ENCODE results near the gene IGIP.

DNA sequence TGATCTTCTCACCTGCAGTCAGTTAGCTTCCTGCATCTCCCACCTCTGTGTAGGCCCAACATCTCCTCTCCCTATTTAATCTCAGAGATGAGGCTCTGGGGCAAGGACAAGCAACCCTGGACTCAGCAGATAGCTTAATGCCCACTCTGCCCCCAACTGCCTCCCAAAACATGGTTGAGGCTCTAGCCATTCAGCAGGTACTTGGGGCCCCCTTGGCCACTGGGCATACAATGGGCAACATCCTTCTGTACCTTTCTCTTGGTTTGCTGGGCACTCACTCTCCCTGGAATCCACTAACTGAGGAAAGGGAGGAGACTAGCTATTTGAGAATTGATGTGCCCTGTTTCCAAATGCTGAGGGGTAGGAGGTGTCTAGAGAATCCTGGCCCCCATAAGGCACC, 9.4 kb downstream of the IGIP start:
- TF ChIP-seq POLR2AphosphoS5 (IDR thresholded peaks at IDR 0.05; ENCODE audit: low read depth, low read length), result no peak
- TF ChIP-seq, protein P1, sequence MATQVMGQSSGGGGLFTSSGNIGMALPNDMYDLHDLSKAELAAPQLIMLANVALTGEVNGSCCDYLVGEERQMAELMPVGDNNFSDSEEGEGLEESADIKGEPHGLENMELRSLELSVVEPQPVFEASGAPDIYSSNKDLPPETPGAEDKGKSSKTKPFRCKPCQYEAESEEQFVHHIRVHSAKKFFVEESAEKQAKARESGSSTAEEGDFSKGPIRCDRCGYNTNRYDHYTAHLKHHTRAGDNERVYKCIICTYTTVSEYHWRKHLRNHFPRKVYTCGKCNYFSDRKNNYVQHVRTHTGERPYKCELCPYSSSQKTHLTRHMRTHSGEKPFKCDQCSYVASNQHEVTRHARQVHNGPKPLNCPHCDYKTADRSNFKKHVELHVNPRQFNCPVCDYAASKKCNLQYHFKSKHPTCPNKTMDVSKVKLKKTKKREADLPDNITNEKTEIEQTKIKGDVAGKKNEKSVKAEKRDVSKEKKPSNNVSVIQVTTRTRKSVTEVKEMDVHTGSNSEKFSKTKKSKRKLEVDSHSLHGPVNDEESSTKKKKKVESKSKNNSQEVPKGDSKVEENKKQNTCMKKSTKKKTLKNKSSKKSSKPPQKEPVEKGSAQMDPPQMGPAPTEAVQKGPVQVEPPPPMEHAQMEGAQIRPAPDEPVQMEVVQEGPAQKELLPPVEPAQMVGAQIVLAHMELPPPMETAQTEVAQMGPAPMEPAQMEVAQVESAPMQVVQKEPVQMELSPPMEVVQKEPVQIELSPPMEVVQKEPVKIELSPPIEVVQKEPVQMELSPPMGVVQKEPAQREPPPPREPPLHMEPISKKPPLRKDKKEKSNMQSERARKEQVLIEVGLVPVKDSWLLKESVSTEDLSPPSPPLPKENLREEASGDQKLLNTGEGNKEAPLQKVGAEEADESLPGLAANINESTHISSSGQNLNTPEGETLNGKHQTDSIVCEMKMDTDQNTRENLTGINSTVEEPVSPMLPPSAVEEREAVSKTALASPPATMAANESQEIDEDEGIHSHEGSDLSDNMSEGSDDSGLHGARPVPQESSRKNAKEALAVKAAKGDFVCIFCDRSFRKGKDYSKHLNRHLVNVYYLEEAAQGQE (IDR thresholded peaks at IDR 0.05; ENCODE audit: insufficient read depth in 1 of 2, low read depth in 2 of 2, low read length in 2 of 2), result no peak

Measured in PFSK-1 (cell line).